ENCODE results near the gene C1orf116.

Gene C1orf116

GRCh38 chr1:207018707-207019106 lies 13.8 kb downstream of the C1orf116 start:
- no peak for DNase-seq

GRCh38 chr1:207017615-207018559 lies 14.7 kb downstream of the C1orf116 start:
- no peak for DNase-seq

GRCh38 chr1:207015791-207016190 lies 16.8 kb downstream of the C1orf116 start:
- no peak for DNase-seq

GRCh38 chr1:207014728-207015127 lies 17.8 kb downstream of the C1orf116 start:
- DNase-seq, result no peak

GRCh38 chr1:207013321-207014085 lies 19.1 kb downstream of the C1orf116 start:
- DNase-seq, result no peak

GRCh38 chr1:207010726-207011125 lies 21.8 kb downstream of the C1orf116 start:
- DNase-seq, result no peak

- DNase-seq, result no peak
Measured at GRCh38 chr1:207009945-207010344, 22.6 kb downstream of the C1orf116 start.

GRCh38 chr1:207009182-207009850 lies 23.2 kb downstream of the C1orf116 start:
- DNase-seq, result no peak

GRCh38 chr1:207007352-207008033 lies 25.1 kb downstream of the C1orf116 start:
- no peak for DNase-seq

GRCh38 chr1:207006914-207007313 lies 25.6 kb downstream of the C1orf116 start:
- DNase-seq, result no peak

GRCh38 chr1:207006083-207006482 lies 26.5 kb downstream of the C1orf116 start:
- DNase-seq, result no peak

- DNase-seq, result peak; percentile 0
Measured at GRCh38 chr1:207004931-207005830, 27.4 kb downstream of the C1orf116 start.

- DNase-seq, result no peak
Measured at GRCh38 chr1:207003210-207003609, 29.3 kb downstream of the C1orf116 start.

GRCh38 chr1:207002724-207003146 lies 29.8 kb downstream of the C1orf116 start:
- no peak for DNase-seq

GRCh38 chr1:207001492-207002245 lies 30.9 kb downstream of the C1orf116 start:
- DNase-seq, result no peak

- DNase-seq, result no peak
Measured at GRCh38 chr1:207000651-207001291, 31.8 kb downstream of the C1orf116 start.

GRCh38 chr1:206998816-206999215 lies 33.7 kb downstream of the C1orf116 start:
- no peak for DNase-seq

GRCh38 chr1:206992790-206993189 lies 39.8 kb downstream of the C1orf116 start:
- DNase-seq, result no peak

GRCh38 chr1:206987873-206988272 lies 44.7 kb downstream of the C1orf116 start:
- DNase-seq, result no peak

- DNase-seq, result no peak
Measured at GRCh38 chr1:206986885-206987284, 45.7 kb downstream of the C1orf116 start.

Measured in NCI-H1417 treated with DMSO at 0.1 percent for 48 hours (cell line).